Inflammatory macrophage treated with lipopolysaccharide for 4 hours (primary cell): ENCODE measurements around the gene CYP51A1.
"Not testable (repeated sequence)": the region's sequence is repeated elsewhere in the genome, so short reads cannot be mapped to it uniquely, and the experiment has no call there.

ENCODE experiments used
- DNase-seq: peaks from one replicate; pipeline ENCODE4 v3.0.0-alpha.2; 2020

The CYP51A1 gene

GRCh38 chr7:92134271-92135051, at the start of gene CYP51A1:
TSS of gene CYP51A1 (minus strand) at chr7:92134477. CDS start at chr7:92134364, 113 bp downstream.
- DNase-seq, result peak; percentile 90

GRCh38 chr7:92178928-92179924, 44.9 kb upstream of the CYP51A1 start, which contains the start of gene LRRD1:
TSS of gene LRRD1 (minus strand) at chr7:92179142. CDS start at chr7:92165202, 13,940 bp downstream.
- DNase-seq, result peak; percentile 87

DNA sequence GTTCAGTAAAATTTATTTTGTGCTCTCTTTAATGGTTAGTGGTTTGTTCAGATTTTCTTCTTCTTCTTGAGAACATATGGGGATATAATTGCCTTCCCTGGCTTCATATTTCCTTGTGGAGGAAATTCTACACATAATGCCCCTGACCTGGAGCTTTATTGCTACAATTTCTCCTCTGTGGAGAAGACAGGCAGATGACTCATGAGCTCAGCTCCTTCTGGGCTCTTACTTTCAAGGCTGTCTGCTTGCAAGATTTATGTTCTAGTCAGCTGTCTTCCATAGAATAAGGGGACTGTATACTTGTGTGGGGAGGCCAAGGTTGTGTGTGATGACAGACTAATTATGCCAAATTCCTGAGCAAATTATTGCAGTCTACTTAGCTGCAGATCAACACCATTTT, 43.1 kb upstream of the CYP51A1 start:
- DNase-seq, result no peak

GRCh38 chr7:92169529-92169928, 35.3 kb upstream of the CYP51A1 start:
- DNase-seq, result not testable (repeated sequence)

GRCh38 chr7:92161271-92161670, 27.0 kb upstream of the CYP51A1 start:
- DNase-seq, result no peak

DNA sequence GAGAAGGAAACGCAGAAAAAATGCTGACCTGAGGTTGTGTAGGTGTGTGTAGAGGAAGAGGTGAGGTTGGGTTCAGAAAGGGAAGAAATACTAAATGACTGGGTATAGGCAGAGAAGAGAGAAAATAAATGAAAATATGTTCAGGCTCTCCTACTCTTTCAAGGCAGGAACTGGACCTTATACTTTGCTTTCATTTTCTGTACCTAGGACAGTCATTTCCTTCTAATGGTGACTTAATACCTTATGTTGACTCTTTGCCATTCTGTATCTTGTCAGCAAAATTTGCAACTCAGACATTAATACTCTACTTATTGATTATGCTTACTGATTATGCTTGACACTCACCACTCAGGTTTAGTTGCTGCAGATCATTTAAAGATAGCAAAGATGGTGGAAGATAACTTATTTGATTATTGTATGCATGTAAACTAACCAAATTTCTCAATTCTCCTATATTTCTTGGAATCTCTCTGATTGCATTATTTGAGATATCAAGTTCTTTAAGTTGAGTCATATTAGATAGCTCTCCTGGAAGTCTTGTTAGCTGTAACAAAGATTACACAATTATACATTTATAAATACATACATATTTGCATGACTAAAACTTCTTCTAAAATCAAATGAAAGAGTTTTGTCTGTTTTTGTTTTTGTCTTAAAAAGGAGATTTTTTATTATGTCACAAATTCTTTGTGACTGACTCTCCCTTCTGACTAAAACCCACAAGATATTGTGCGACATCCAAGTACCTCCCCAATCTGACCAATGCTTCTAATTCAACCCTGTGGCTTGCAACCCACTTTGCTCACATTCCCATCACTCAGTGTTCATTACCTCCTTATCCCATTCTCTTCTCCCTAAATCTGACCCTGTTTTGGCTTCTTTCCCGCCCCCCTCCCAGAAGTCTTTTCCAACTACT, 24.6 kb upstream of the CYP51A1 start:
- DNase-seq, result peak; percentile 33

DNA sequence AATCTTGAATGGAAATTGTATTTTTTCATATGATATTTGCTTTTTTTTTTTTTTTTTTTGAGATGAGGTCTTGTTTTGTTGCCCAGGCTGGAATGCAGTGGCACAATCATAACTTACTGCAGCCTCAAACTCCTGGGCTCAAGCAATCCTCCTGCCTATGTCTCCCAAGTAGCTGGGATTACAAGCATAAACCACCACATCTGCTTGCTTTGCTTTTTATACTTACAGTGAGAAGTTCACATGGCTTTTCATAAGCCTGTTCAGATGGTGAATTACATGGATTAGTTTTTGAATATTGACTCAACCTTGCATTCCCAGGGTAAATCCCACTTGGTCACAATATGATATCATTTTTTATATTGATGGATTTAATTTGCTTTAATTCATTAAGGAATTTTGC, 22.7 kb upstream of the CYP51A1 start:
- no peak for DNase-seq

- DNase-seq, result peak; percentile 68
These were observed 20.9 kb upstream of the CYP51A1 start for GRCh38 chr7:92155108-92155739.

DNA sequence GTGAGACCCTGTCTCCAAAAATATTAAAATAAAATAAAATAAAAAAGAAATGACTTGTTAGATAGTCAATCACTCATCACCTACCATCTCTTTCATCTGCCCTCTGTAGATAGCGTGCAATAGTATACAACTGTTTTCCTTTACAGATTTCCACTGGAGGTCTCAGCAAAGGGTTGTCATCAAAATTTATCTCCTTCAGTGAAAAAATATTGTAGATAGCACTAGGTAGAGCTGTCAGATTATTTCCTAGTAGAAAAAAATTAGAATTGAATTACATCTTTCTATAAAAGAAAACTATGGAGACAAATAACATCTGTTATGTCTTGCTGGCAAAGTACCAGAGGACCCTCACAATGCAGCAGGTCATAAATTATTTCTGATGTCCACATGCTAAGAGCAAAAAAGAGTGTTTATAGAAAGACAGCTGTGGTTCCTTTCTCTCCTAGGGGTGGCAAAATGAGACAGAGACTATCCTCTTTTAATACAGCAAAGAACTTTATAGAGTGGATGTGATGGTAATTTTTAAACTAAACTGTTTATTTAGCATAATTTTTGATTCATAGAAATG, 16.3 kb upstream of the CYP51A1 start:
- DNase-seq, result no peak

GRCh38 chr7:92149736-92150239, 15.5 kb upstream of the CYP51A1 start:
- DNase-seq, result no peak

GRCh38 chr7:92143192-92143880, 9.1 kb upstream of the CYP51A1 start:
- DNase-seq, result not testable (repeated sequence)

GRCh38 chr7:92142791-92143190, 8.5 kb upstream of the CYP51A1 start:
- not testable (repeated sequence) for DNase-seq

- no peak for DNase-seq
These were observed 6.9 kb upstream of the CYP51A1 start for GRCh38 chr7:92141161-92141560.

GRCh38 chr7:92137557-92137956, 3.3 kb upstream of the CYP51A1 start:
- no peak for DNase-seq

DNA sequence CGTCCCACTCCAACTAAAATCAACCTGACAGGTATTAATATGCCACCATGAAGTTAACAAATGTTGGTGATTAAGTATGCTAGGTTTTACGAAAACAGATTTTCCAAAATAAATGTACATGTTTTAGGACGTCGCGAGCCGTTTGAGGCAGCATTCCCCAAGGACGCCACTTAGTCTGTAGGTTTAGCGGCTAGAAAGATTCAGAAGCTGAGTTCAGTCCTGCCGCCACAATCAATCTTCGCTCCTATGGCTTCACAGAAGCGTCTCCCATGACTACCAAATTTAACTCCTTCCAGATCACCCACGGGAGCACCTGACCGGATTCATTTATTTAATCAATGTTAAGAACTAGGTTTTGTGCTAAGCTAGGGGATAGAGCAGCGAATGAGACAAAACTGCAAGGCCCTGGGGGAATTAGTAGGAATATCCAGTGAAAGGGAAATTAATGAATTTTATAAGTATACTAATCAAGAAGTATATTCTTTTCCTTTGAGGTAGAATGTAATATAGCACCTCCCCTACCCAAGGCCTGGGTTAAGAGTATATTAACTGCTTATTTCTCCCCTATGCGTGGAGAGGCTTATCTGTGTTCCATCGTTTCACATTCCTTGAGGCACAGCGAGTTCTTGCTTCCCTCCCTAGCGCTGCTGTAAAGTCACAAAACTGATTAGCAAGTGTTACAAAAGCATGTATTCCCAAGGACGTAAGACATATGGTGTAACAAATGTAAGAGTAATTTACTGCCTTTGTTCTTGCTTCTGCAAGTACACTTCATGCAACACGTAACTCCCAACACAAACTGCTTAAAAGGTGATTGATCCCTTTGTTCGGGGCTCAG, 994 bp upstream of the CYP51A1 start:
- DNase-seq, result peak; percentile 11

DNA sequence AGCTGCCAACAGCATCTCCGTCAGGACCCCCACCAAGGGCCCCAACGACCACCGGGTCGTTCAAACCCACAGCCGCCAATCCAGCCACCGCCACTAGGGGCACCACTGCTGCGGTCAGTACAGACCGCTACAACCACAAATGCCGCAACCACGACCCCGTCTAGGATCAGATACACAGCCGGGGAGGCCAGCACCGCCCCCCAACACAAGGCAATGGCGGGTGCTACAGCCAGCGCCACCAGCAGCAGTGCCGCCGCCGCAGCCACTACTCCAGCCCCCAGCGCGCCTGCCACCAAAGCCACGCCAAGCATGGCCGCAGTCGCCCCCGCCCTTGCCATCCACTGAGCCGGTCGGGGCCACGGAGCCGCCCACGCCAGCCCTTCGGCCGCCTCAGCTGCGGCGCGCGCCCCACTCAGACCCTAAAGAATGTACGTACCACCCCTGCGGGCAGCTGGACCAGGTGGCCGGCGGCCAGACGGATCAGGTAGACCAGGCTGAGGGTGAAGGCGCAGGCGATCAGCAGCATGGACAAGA, 473 bp downstream of the CYP51A1 start:
- peak; percentile 58 for DNase-seq

DNA sequence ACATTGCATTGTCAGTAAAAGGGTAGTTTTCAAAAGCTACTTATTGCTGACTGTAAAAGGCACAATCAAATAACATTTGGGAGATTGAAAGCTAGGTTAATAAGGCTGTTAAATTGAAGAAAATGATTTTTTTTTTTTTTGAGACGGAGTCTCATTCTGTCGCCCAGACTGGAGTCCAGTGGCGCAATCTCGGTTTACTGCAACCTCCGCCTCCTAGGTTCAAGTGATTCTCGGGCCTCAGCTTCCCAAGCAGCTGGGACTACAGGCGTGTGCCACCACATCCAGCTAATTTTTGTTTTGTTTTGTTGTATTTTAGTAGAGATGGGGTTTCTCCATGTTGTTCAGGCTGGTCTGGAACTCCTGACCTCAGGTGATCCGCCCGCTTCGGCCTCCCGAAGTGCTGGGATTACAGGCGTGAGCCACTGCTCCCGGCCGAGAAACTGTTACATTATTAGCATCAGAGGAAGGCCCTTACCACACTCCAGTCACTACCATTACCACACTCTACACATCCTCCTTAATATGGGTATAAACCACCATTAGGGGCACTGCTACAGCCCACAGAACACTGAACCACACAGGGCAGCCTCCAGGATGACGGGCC, 1.0 kb downstream of the CYP51A1 start:
- DNase-seq, result peak; percentile 32

DNA sequence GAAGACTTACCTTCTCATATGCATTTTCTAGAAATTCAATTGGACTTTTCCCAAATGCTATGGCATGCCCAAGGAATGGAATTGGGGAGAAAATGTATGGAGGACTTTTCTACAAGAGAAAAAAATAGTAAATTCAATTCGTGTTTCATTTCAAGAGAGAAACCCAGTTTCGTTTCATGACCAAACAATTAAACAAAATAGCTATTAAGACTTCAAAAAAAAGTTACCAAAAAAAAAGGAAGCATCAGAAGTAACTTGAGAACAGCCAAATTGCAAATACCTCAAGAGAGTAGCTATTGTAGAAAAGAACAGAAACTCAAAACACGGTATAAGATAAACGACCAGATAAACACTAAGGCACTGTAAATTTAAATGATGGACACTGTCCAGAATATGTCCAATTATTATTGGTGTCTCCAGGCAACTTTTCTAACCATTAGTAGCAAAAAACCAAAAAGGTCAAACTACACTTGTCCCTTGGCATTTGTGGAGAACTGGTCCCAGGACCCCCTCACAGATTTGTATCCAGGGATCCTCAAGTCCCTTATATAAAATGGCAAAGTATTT, 2.4 kb downstream of the CYP51A1 start:
- peak; percentile 9 for DNase-seq

DNA sequence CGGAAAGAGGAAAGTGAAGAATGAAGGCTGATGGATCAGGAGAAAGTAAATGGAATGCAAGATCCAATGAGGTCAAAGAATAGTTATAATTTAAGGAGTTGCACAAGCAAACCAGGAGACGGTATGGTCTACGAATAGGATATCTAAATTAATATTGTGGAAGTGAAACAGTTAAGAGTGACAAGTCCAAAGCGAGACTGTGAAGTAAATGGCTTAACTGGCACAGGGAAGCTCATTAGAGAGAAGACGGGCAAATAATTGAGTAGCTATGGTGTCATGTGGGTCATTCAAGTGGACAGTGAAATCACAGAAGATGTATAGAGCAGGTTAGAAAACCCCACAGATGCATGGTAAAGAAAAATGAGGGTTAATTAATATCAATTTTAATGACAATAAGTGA, 3.2 kb downstream of the CYP51A1 start:
- peak; percentile 3 for DNase-seq
